Subcutaneous adipose tissue (tissue), 4 donors: ENCODE data around the gene OPRD1. TPM values are rescaled to one million over a fixed set of nuclear protein-coding genes. Genes with fewer than 3 reads are reported as not detected.

Source experiments
- CTCF ChIP-seq: fragments of 450-650 bp; IDR thresholded peaks from one replicate; pipeline ENCODE4 v1.5.1; 2016; ENCODE audit warnings: low read depth, mild to moderate bottlenecking, control low read depth, antibody characterized with exemption, moderate library complexity
- total RNA-seq, 4 donors: library from RNA; depleted of rRNA; stranded (reverse); fragments of >200 nt; gene quantifications; one replicate each; pipeline ENCODE4 v1.1.0, GENCODE V29; 2016

Gene OPRD1
- total RNA-seq, 4 donors from 2014 or later: not detected

GRCh38 chr1:28855969-28856368 lies 44.0 kb downstream of the OPRD1 start:
- no peak for TF ChIP-seq CTCF

- no peak for TF ChIP-seq CTCF
Observed at GRCh38 chr1:28860332-28861073, 48.5 kb downstream of the OPRD1 start.

GRCh38 chr1:28862571-28863403 lies 50.8 kb downstream of the OPRD1 start:
- TF ChIP-seq CTCF: no peak

- no peak for TF ChIP-seq CTCF
Observed at GRCh38 chr1:28864695-28865094, 52.7 kb downstream of the OPRD1 start.

- no peak for TF ChIP-seq CTCF
Observed at GRCh38 chr1:28865997-28866650, 54.2 kb downstream of the OPRD1 start.

- no peak for TF ChIP-seq CTCF
Observed at GRCh38 chr1:28867850-28868249, 55.9 kb downstream of the OPRD1 start.

GRCh38 chr1:28869952-28870351 lies 58.0 kb downstream of the OPRD1 start:
- TF ChIP-seq CTCF: no peak
